PC-3 (cell line): ENCODE measurements around the gene LAMA3. TPM values are rescaled to one million over a fixed set of nuclear protein-coding genes. Genes with fewer than 3 reads are reported as not detected.

Experiments used
- ATAC-seq: fragments of 200-7000 bp; cut with Tn5 transposase; 2 replicates; pipeline ENCODE4 v1.9.1; 2020; ENCODE audit warnings: mild to moderate bottlenecking, moderate library complexity
- BruUV-seq: library from RNA; stranded (reverse); fragments of 400-500 nt; replicated peaks from 2 replicates; lab custom pipeline; 2021; lab: Mats Ljungman, UMichigan
- CTCF ChIA-PET: fragments of 300-600 bp; sonication (Branson Sonifier 250); formaldehyde crosslinking; loops from one replicate; lab custom pipeline; 2022; ENCODE audit warnings: antibody characterized with exemption; lab: Charles Lee
- POLR2A ChIA-PET: fragments of 300-600 bp; sonication (Branson Sonifier 250); formaldehyde crosslinking; loops from one replicate; lab custom pipeline; 2022; ENCODE audit warnings: antibody characterized with exemption; ENCODE audit not compliant: unreplicated experiment; lab: Charles Lee
- DNase-seq: peaks from one replicate; pipeline ENCODE4 v3.0.0-alpha.2; 2015
- H2AFZ ChIP-seq: fragments of 300-600 bp; sonication (generic); 2 replicates; pipeline ENCODE4 v1.6.0; 2016; ENCODE audit warnings: antibody characterized with exemption, low read length
- H3F3A ChIP-seq: fragments of 300-600 bp; sonication (generic); one replicate; pipeline ENCODE4 v1.6.0; 2017; ENCODE audit warnings: antibody characterized with exemption, low read length, control low read depth, mild to moderate bottlenecking; ENCODE audit not compliant: unreplicated experiment
- H3K27ac ChIP-seq: fragments of 300-600 bp; sonication (generic); 2 replicates; pipeline ENCODE4 v1.5.1; 2016; ENCODE audit warnings: mild to moderate bottlenecking, low read length
- H3K27me3 ChIP-seq: fragments of 300-600 bp; sonication (generic); 2 replicates; pipeline ENCODE4 v1.6.1; 2016; ENCODE audit warnings: low read length, mixed read lengths
- H3K36me3 ChIP-seq: fragments of 300-600 bp; sonication (generic); 2 replicates; pipeline ENCODE4 v1.6.1; 2016; ENCODE audit warnings: low read depth, mixed run types, low read length, mixed read lengths
- H3K4me1 ChIP-seq: fragments of 300-600 bp; sonication (generic); 2 replicates; pipeline ENCODE4 v1.5.1; 2016; ENCODE audit warnings: low read length; ENCODE audit not compliant: insufficient read depth
- H3K4me2 ChIP-seq: fragments of 300-600 bp; sonication (generic); 2 replicates; pipeline ENCODE4 v1.6.0; 2016; ENCODE audit warnings: low read length
- H3K4me3 ChIP-seq: fragments of 300-600 bp; sonication (generic); 2 replicates; pipeline ENCODE4 v1.5.1; 2016; ENCODE audit warnings: mild to moderate bottlenecking, low read length, mixed read lengths
- H3K79me2 ChIP-seq: fragments of 300-600 bp; sonication (generic); 2 replicates; pipeline ENCODE4 v1.6.1; 2017; ENCODE audit warnings: low read length, mixed read lengths
- H3K9ac ChIP-seq: fragments of 300-600 bp; sonication (generic); 2 replicates; pipeline ENCODE4 v1.6.0; 2016; ENCODE audit warnings: mild to moderate bottlenecking, low read length
- H3K9me2 ChIP-seq: fragments of 300-600 bp; sonication (generic); replicated peaks from 2 replicates; pipeline ENCODE4 v1.6.1; 2016; ENCODE audit warnings: mixed run types, low read length, mixed read lengths
- H3K9me3 ChIP-seq: fragments of 300-600 bp; sonication (generic); 2 replicates; pipeline ENCODE4 v1.6.1; 2016; ENCODE audit warnings: low read length, mixed read lengths
- H4K20me1 ChIP-seq: fragments of 300-600 bp; sonication (generic); 2 replicates; pipeline ENCODE4 v1.6.1; 2016; ENCODE audit warnings: low read length, mixed read lengths
- EZH2 ChIP-seq: fragments of 300-600 bp; sonication (generic); IDR thresholded peaks from one replicate; pipeline ENCODE4 v1.6.1; 2017; ENCODE audit warnings: antibody characterized with exemption, mild to moderate bottlenecking, low read length; ENCODE audit not compliant: unreplicated experiment
- EZH2phosphoT487 ChIP-seq: fragments of 300-600 bp; sonication (generic); IDR thresholded peaks from 2 replicates; pipeline ENCODE4 v1.6.1; 2018; ENCODE audit warnings: mild to moderate bottlenecking, antibody characterized with exemption, low read length, borderline replicate concordance
- intact Hi-C: fragments of 100-400 bp; cut with micrococcal nuclease; formaldehyde crosslinking; loops from 2 replicates; pipeline ENCODE4 v1.9.0; 2023
- total RNA-seq: library from RNA; depleted of rRNA; stranded (reverse); fragments of >200 nt; gene quantifications from 2 replicates; pipeline ENCODE4 v1.2.3, GENCODE V29; 2014
- TF ChIP-seq, protein P1 (sequence below): fragments of 300-600 bp; sonication (generic); conservative IDR thresholded peaks from 2 replicates; pipeline ENCODE4 v1.5.1; 2017; ENCODE audit warnings: antibody characterized with exemption, low read depth, mild to moderate bottlenecking, low read length

The LAMA3 gene
- total RNA-seq, 1 experiment from 2014 or later, result 224 TPM

DNA sequence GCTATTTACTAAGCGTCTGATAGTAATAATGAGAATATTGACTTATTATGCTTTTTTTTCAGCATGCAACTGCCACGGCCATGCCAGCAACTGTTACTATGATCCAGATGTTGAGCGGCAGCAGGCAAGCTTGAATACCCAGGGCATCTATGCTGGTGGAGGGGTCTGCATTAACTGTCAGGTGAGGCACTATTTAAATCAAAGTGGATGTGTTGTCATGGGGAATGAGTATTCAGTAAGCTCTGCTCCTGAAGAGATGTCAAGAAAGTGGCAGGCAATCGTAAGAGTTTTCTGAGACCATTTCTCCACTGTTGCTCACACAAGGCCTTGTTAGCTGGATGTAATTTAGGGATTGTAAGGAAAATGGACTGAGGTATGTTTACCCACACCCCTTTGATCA, 74.1 kb downstream of the LAMA3 start:
- no peak for ATAC-seq
- no peak overlapping the region for H3K27ac ChIP-seq
- DNase-seq, result no peak
- intact Hi-C loops, result no loop called here
- BruUV-seq, result no TSS peak
- ChIA-PET CTCF (no interaction called here), POLR2A (no interaction called here)
- no peaks in the 10 kb centered on the region for H3K27me3 ChIP-seq
- H3K9me2 ChIP-seq, result no peaks in the 10 kb centered on the region
- TF ChIP-seq, protein P1, sequence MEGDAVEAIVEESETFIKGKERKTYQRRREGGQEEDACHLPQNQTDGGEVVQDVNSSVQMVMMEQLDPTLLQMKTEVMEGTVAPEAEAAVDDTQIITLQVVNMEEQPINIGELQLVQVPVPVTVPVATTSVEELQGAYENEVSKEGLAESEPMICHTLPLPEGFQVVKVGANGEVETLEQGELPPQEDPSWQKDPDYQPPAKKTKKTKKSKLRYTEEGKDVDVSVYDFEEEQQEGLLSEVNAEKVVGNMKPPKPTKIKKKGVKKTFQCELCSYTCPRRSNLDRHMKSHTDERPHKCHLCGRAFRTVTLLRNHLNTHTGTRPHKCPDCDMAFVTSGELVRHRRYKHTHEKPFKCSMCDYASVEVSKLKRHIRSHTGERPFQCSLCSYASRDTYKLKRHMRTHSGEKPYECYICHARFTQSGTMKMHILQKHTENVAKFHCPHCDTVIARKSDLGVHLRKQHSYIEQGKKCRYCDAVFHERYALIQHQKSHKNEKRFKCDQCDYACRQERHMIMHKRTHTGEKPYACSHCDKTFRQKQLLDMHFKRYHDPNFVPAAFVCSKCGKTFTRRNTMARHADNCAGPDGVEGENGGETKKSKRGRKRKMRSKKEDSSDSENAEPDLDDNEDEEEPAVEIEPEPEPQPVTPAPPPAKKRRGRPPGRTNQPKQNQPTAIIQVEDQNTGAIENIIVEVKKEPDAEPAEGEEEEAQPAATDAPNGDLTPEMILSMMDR, result no peak
- TF ChIP-seq EZH2phosphoT487, result no peak
- no peak for TF ChIP-seq EZH2
- H3K4me2 ChIP-seq, result no peak overlapping the region
- H3K9me3 ChIP-seq, result no peaks in the 10 kb centered on the region
- no peaks in the 10 kb centered on the region for H3F3A ChIP-seq
- no peak overlapping the region for H3K9ac ChIP-seq
- no peak overlapping the region for H2AFZ ChIP-seq
- no peaks in the 10 kb centered on the region for H3K79me2 ChIP-seq
- no peak overlapping the region for H3K4me3 ChIP-seq
- H4K20me1 ChIP-seq, result no peaks in the 10 kb centered on the region
- H3K36me3 ChIP-seq, result peaks cover 46% of the 10 kb centered on the region
- H3K4me1 ChIP-seq, result no peaks in the 10 kb centered on the region

DNA sequence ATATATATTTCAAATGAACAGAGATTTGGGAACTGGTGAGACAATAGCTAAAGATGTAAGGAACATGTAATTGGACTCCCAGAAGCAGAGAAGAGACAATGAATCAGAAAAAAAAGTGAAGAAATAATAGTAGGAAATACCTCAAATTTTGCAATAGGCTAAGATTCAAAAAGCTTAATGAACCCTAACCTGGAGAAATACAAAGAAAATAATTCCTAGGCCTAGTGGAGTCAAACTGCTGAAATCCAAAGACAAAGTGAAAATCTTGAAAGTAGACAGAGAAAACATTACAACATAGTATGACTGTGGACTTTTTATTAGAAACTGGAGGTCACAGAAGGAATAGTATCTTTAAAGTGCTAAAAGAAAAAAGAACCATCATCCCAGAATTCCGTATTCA, 76.7 kb downstream of the LAMA3 start:
- DNase-seq, result no peak
- POLR2A ChIA-PET, result no interaction called here
- intact Hi-C loops, result no loop called here

DNA sequence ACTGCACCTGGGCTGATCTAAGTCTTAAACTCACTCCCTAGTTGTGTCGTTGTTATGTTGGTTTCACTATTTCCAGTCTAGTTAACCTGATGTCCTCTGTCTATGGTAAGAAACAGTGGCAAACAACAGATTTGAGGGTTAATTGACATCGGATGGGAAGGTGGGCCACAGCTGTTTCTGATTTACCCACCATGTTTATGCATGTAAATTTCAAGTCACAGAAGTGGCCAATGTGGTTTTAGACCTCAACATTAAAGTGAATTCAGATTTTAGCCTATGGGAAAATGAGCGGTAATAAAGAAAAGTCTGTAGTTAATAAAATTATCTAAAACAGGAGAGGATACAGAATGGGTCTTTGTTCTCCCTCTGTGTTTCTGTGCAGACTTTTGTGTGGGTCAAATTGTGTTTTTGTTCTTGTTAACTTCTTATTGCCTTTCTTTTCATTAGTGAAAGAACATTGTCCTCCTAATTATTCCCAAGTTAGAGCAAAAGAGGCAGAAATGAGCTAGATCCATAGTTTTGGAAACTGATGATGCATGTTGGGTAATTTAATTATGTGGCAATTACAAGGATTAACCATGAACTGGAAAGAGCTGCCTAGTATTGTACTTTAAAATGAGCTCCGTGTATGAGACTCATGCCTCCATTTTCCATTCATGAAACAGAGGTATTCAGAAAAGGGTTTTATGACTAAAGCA, 83.2 kb downstream of the LAMA3 start:
- ChIA-PET POLR2A (no interaction called here), CTCF (no interaction called here)
- no peak overlapping the region for H3K4me3 ChIP-seq
- no peaks in the 10 kb centered on the region for H3K9me2 ChIP-seq
- H3K9me3 ChIP-seq, result no peaks in the 10 kb centered on the region
- H3K36me3 ChIP-seq, result peaks cover 38% of the 10 kb centered on the region
- H3F3A ChIP-seq, result peaks cover 5% of the 10 kb centered on the region
- H2AFZ ChIP-seq, result no peak overlapping the region
- H3K4me1 ChIP-seq, result no peaks in the 10 kb centered on the region
- TF ChIP-seq EZH2phosphoT487, result no peak
- TF ChIP-seq, protein P1, result no peak
- no peak for TF ChIP-seq EZH2
- no peak for ATAC-seq
- DNase-seq, result no peak
- no peaks in the 10 kb centered on the region for H3K27me3 ChIP-seq
- no peak overlapping the region for H3K27ac ChIP-seq
- no peak overlapping the region for H3K4me2 ChIP-seq
- no TSS peak for BruUV-seq
- no peaks in the 10 kb centered on the region for H3K79me2 ChIP-seq
- no peaks in the 10 kb centered on the region for H4K20me1 ChIP-seq
- intact Hi-C loops, result no loop called here
- no peak overlapping the region for H3K9ac ChIP-seq

More for the DNA sequence above, 76.7 kb downstream of the LAMA3 start:
- H3K27me3 ChIP-seq, result no peaks in the 10 kb centered on the region
- no peaks in the 10 kb centered on the region for H3K79me2 ChIP-seq
- no peak overlapping the region for H3K4me2 ChIP-seq
- peaks cover under 1% of the 10 kb centered on the region for H3F3A ChIP-seq
- H4K20me1 ChIP-seq, result no peaks in the 10 kb centered on the region
- H3K36me3 ChIP-seq, result peaks cover 42% of the 10 kb centered on the region
- no peak overlapping the region for H2AFZ ChIP-seq
- TF ChIP-seq EZH2phosphoT487 (no peak), EZH2 (no peak)
- TF ChIP-seq, protein P1, result no peak
- no peak for ATAC-seq
- H3K4me1 ChIP-seq, result no peaks in the 10 kb centered on the region
- no peak overlapping the region for H3K9ac ChIP-seq
- H3K9me3 ChIP-seq, result no peaks in the 10 kb centered on the region
- H3K27ac ChIP-seq, result no peak overlapping the region
- CTCF ChIA-PET, result no interaction called here
- BruUV-seq, result no TSS peak
- no peak overlapping the region for H3K4me3 ChIP-seq
- H3K9me2 ChIP-seq, result no peaks in the 10 kb centered on the region
